Measurements from ENCODE around the gene CPSF3.

Gene CPSF3

DNA sequence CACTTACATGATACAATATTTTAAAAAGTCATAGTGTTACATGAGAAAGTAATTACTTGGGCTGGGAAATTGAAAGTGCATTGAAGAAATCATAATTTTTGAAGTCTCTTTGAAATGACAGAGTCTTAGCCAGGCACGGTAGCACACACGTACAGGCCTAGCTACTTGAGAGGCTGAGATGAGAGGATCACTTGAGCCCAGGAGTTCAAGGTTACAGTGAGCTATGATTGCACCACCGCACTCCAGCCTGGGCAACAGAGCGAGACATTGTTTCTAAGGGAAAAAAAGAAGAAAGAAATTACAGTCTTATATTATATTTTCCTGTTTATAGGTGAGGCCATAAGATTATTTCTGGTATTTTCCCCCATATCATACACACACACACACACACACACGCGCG lies 41.7 kb downstream of the CPSF3 start:
- H3K36me3 ChIP-seq (ENCODE audit: control insufficient read depth in 1 of 2, insufficient read depth in 2 of 2, low read length in 2 of 2): peaks cover 3 to 32% of the 10 kb centered on the region in 2 donors
- H3K4me1 ChIP-seq (ENCODE audit: control insufficient read depth in 1 of 2, insufficient read depth in 2 of 2, low read length in 2 of 2): no peaks in the 10 kb centered on the region
- H3K9ac ChIP-seq (ENCODE audit: low read depth in 1 of 2, low read length in 2 of 2): no peak overlapping the region
- H3K27me3 ChIP-seq (ENCODE audit: control insufficient read depth in 1 of 2, insufficient read depth in 2 of 2, low read length in 2 of 2): no peaks in the 10 kb centered on the region
- H3K27ac ChIP-seq (ENCODE audit: low read depth, low read length): no peak overlapping the region
- H3K4me3 ChIP-seq (ENCODE audit: low read depth in 1 of 2, low read length in 2 of 2): no peak overlapping the region
- H3K9me3 ChIP-seq (ENCODE audit: control insufficient read depth in 1 of 2, low read length in 2 of 2): no peaks in the 10 kb centered on the region

DNA sequence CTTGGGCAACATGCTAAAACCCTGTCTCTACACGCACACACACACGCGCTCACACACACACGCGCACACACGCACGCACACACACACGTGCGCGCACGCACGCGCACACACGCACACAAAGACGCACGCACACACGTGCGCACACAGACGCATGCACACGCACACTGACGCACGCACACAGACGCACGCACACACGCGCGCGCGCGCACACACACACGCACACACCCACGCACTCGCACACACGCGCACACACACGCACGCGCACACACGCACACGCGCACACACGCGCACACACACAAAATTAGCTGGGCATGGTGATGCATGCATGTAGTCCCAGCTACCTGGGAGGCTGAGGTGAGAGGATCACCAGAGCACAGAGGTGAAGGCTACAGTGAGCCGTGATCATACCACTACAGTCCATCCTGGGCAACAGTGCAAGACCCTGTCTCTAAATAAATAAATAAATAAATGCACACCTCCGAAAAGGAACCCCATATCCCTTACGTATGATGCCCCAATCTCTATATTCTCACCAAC lies 42.8 kb downstream of the CPSF3 start:
- Histone ChIP-seq H3K27ac (ENCODE audit: low read depth, low read length) (no peak overlapping the region), H3K27me3 (ENCODE audit: control insufficient read depth in 1 of 2, insufficient read depth in 2 of 2, low read length in 2 of 2) (no peaks in the 10 kb centered on the region), H3K9ac (ENCODE audit: low read depth in 1 of 2, low read length in 2 of 2) (no peak overlapping the region), H3K4me3 (ENCODE audit: low read depth in 1 of 2, low read length in 2 of 2) (no peak overlapping the region), H3K9me3 (ENCODE audit: control insufficient read depth in 1 of 2, low read length in 2 of 2) (no peaks in the 10 kb centered on the region), H3K4me1 (ENCODE audit: control insufficient read depth in 1 of 2, insufficient read depth in 2 of 2, low read length in 2 of 2) (no peaks in the 10 kb centered on the region), H3K36me3 (ENCODE audit: control insufficient read depth in 1 of 2, insufficient read depth in 2 of 2, low read length in 2 of 2) (peaks cover 0 to 32% of the 10 kb centered on the region in 2 donors)

DNA sequence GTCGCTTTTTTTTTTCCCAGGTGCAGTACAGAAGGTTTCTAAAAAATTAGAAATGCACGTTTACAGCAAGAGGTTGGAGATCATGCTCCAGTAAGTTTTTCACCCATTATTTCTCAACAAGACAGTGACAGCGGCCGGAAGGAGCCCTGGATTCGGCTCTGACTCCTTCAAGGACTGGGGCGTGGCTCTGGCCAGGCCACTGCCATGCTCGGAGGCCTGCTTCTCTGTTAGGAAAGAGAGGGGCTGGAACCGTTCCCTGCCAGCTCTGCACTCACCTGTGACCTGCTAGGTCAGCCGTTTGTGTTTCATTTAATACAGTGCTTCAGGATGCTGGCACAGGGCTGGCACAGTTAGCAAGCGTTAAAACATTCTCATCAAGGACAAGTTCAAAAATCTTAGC lies 44.2 kb downstream of the CPSF3 start:
- H3K9ac ChIP-seq (ENCODE audit: low read depth in 1 of 2, low read length in 2 of 2): no peak overlapping the region
- H3K4me1 ChIP-seq (ENCODE audit: control insufficient read depth in 1 of 2, insufficient read depth in 2 of 2, low read length in 2 of 2): no peaks in the 10 kb centered on the region
- no peaks in the 10 kb centered on the region for H3K27me3 ChIP-seq (ENCODE audit: control insufficient read depth in 1 of 2, insufficient read depth in 2 of 2, low read length in 2 of 2)
- no peak overlapping the region for H3K27ac ChIP-seq (ENCODE audit: low read depth, low read length)
- H3K9me3 ChIP-seq (ENCODE audit: control insufficient read depth in 1 of 2, low read length in 2 of 2): no peaks in the 10 kb centered on the region
- H3K36me3 ChIP-seq (ENCODE audit: control insufficient read depth in 1 of 2, insufficient read depth in 2 of 2, low read length in 2 of 2): peaks cover 0 to 25% of the 10 kb centered on the region in 2 donors
- no peak overlapping the region for H3K4me3 ChIP-seq (ENCODE audit: low read depth in 1 of 2, low read length in 2 of 2)

DNA sequence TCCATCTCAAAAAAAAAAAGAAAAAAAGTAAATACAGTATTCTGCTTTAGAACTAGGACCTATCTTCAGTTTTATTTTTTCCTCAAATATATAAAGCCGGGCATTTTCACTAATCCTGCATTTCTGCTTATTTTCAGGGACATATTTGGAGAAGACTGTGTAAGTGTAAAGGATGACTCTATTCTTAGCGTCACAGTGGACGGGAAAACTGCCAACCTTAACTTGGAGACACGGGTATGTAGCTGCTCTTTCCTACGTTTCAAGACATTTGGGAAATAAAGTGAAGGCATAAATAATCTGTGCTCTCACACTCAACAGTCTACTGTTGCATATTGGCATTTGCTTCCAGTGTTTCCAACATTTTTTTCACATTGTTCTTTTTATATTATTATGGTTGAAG lies 47.8 kb downstream of the CPSF3 start:
- peaks cover 6 to 18% of the 10 kb centered on the region in 2 donors for H3K4me1 ChIP-seq (ENCODE audit: control insufficient read depth in 1 of 2, insufficient read depth in 2 of 2, low read length in 2 of 2)
- no peak overlapping the region for H3K9ac ChIP-seq (ENCODE audit: low read depth in 1 of 2, low read length in 2 of 2)
- H3K36me3 ChIP-seq (ENCODE audit: control insufficient read depth in 1 of 2, insufficient read depth in 2 of 2, low read length in 2 of 2): peaks cover 0 to 12% of the 10 kb centered on the region in 2 donors
- H3K27ac ChIP-seq (ENCODE audit: low read depth, low read length): no peak overlapping the region
- no peak overlapping the region for H3K4me3 ChIP-seq (ENCODE audit: low read depth in 1 of 2, low read length in 2 of 2)
- no peaks in the 10 kb centered on the region for H3K9me3 ChIP-seq (ENCODE audit: control insufficient read depth in 1 of 2, low read length in 2 of 2)
- H3K27me3 ChIP-seq (ENCODE audit: control insufficient read depth in 1 of 2, insufficient read depth in 2 of 2, low read length in 2 of 2): no peaks in the 10 kb centered on the region

DNA sequence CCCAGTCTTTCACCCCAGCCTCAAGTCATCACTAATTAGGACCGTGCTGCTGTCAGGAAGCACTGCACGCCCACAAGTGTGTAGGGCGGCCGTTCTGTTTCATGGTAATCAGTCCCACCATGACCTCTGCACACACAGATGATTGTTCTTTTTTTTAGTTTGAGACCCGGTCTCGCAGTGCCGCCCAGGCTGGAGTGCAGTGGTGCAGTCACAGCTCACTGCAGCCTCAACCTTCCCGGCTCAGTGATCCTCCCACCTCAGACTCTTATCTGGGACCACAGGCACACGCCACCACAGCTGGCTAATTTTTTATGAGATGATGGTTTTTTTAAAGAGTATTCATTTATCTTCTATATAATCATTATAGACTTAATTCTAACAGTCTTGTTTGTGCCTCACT lies 49.1 kb downstream of the CPSF3 start:
- no peaks in the 10 kb centered on the region for H3K9me3 ChIP-seq (ENCODE audit: control insufficient read depth in 1 of 2, low read length in 2 of 2)
- no peak overlapping the region for H3K27ac ChIP-seq (ENCODE audit: low read depth, low read length)
- H3K9ac ChIP-seq (ENCODE audit: low read depth in 1 of 2, low read length in 2 of 2): no peak overlapping the region
- H3K27me3 ChIP-seq (ENCODE audit: control insufficient read depth in 1 of 2, insufficient read depth in 2 of 2, low read length in 2 of 2): no peaks in the 10 kb centered on the region
- no peak overlapping the region for H3K4me3 ChIP-seq (ENCODE audit: low read depth in 1 of 2, low read length in 2 of 2)
- H3K4me1 ChIP-seq (ENCODE audit: control insufficient read depth in 1 of 2, insufficient read depth in 2 of 2, low read length in 2 of 2): peaks cover 8 to 23% of the 10 kb centered on the region in 2 donors
- peaks cover 0 to 11% of the 10 kb centered on the region in 2 donors for H3K36me3 ChIP-seq (ENCODE audit: control insufficient read depth in 1 of 2, insufficient read depth in 2 of 2, low read length in 2 of 2)

DNA sequence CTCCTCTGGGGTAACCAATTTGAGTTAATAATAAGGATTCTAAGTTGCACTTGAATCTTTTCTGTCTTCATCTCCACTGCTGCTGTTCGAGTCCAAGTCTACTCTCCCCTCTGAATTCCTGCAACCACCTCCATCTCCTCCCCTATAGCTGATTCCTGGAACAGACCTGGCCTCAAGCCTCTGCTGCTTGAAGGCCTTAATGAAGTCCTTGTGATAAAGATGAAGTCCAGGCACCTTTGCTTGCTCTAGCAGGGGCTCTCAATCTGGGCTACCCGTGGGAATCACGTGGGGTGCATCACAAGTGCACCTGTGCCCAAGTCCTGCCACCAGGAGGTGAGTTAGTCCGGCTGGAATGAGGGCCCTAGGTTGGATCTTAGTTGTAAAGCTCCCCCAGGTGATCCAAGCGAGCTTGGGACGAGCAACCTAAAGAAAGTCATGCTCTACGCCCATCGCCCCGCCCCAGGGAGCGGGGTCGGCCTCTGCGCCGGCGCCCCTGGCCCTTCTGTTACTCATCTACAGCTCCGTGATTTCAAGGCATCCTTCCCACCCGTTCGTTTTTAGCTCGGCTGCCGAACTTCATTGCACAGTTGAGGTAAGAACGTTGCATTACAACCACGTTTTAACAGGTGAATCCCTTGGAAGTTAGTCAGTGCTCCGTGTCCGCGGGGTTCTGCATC lies 50.0 kb downstream of the CPSF3 start:
- H3K4me3 ChIP-seq (ENCODE audit: low read depth in 1 of 2, low read length in 2 of 2): peak overlapping the region; percentile 69 to 78
- H3K36me3 ChIP-seq (ENCODE audit: control insufficient read depth in 1 of 2, insufficient read depth in 2 of 2, low read length in 2 of 2): peaks cover under 1 to 6% of the 10 kb centered on the region in 2 donors
- H3K9me3 ChIP-seq (ENCODE audit: control insufficient read depth in 1 of 2, low read length in 2 of 2): no peaks in the 10 kb centered on the region
- H3K4me1 ChIP-seq (ENCODE audit: control insufficient read depth in 1 of 2, insufficient read depth in 2 of 2, low read length in 2 of 2): peaks cover 8 to 23% of the 10 kb centered on the region in 2 donors
- H3K9ac ChIP-seq (ENCODE audit: low read depth in 1 of 2, low read length in 2 of 2): peak overlapping the region; percentile 81 to 83
- no peaks in the 10 kb centered on the region for H3K27me3 ChIP-seq (ENCODE audit: control insufficient read depth in 1 of 2, insufficient read depth in 2 of 2, low read length in 2 of 2)
- H3K27ac ChIP-seq (ENCODE audit: low read depth, low read length): no peak overlapping the region

DNA sequence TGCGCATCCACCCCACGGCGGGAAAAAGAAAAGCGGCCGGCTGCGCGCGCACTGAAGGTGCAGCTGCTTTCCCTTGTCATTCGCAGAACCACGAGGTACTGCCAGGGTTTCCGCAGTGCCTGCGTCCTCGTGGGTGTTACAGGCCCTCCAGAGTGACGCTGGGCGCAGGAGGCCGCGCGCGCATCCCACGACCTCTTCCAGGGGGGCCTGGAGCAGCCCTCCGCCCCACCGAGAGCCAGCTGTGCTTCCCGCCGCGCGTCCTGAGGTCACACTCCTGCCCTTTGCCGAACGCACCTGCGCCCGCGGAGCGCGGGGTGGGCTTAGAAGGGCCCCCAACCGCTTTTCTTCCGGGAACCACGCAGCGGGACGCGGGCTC lies 50.5 kb downstream of the CPSF3 start:
- H3K36me3 ChIP-seq (ENCODE audit: control insufficient read depth in 1 of 2, insufficient read depth in 2 of 2, low read length in 2 of 2): peaks cover 5 to 11% of the 10 kb centered on the region in 2 donors
- no peaks in the 10 kb centered on the region for H3K27me3 ChIP-seq (ENCODE audit: control insufficient read depth in 1 of 2, insufficient read depth in 2 of 2, low read length in 2 of 2)
- H3K9ac ChIP-seq (ENCODE audit: low read depth in 1 of 2, low read length in 2 of 2): peak overlapping the region; percentile 81 to 83
- peaks cover 8 to 23% of the 10 kb centered on the region in 2 donors for H3K4me1 ChIP-seq (ENCODE audit: control insufficient read depth in 1 of 2, insufficient read depth in 2 of 2, low read length in 2 of 2)
- peak overlapping the region; percentile 65 for H3K27ac ChIP-seq (ENCODE audit: low read depth, low read length)
- peak overlapping the region; percentile 69 to 78 for H3K4me3 ChIP-seq (ENCODE audit: low read depth in 1 of 2, low read length in 2 of 2)
- no peaks in the 10 kb centered on the region for H3K9me3 ChIP-seq (ENCODE audit: control insufficient read depth in 1 of 2, low read length in 2 of 2)

DNA sequence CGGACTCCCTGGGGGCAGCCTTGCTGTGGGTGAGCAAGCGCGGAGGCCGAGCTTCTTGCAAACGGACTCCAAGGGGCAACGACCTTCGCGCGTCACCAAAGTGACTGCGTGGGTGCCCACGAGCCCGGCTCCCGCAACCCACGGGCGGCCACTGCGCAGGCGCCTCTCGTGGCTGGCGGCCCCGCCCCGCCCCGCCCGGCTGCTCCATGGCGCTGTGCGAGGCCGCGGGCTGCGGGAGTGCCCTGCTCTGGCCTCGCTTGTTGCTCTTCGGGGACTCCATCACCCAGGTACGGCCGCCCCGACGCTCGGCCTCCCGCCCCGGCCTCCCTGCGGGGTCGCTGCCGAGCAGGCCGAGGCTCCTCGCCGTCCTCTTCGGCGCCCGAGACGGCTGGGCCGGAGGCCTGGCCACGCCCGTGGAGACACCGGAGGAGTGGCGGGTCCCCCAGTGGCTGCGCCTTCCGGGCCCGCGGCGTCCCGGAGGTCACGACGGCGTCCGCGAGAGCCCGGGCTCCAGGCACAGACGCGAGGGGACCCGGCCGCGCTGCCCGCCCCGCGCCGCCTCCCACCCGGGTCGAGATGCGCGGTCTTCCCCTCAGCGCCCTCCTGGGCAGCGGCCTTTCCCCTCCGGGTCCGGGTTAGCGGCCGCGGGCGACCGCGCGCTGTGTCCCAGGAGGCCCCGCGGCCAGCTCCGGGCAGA lies 51.1 kb downstream of the CPSF3 start, which contains the start of gene IAH1:
Gene IAH1 (plus strand): TSS at position 191 of the 697 bp plus-strand sequence. CDS start 16 bp downstream, at position 207.
- peaks cover 8 to 23% of the 10 kb centered on the region in 2 donors for H3K4me1 ChIP-seq (ENCODE audit: control insufficient read depth in 1 of 2, insufficient read depth in 2 of 2, low read length in 2 of 2)

DNA sequence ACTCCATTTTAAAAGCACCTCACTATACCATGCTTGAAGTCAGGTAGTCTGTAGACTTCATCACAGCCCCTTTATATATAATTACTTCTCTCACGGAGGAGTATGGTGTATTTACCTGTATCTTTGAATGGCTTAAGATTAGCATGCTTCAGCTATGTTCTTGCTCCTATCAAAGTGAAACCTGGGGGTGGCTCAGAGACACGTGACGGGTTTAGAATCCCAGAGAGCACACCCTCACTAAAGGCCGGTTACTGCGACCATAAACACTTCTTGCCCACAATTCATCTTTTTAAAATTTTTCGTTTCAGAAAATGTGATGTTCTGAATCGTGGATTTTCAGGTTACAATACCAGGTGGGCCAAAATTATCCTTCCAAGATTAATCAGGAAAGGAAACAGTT lies 54.5 kb downstream of the CPSF3 start:
- no peak overlapping the region for H3K4me3 ChIP-seq (ENCODE audit: low read depth in 1 of 2, low read length in 2 of 2)
- no peak overlapping the region for H3K27ac ChIP-seq (ENCODE audit: low read depth, low read length)
- peaks cover 18 to 41% of the 10 kb centered on the region in 2 donors for H3K36me3 ChIP-seq (ENCODE audit: control insufficient read depth in 1 of 2, insufficient read depth in 2 of 2, low read length in 2 of 2)
- no peaks in the 10 kb centered on the region for H3K9me3 ChIP-seq (ENCODE audit: control insufficient read depth in 1 of 2, low read length in 2 of 2)
- H3K4me1 ChIP-seq (ENCODE audit: control insufficient read depth in 1 of 2, insufficient read depth in 2 of 2, low read length in 2 of 2): peaks cover 8 to 23% of the 10 kb centered on the region in 2 donors
- no peaks in the 10 kb centered on the region for H3K27me3 ChIP-seq (ENCODE audit: control insufficient read depth in 1 of 2, insufficient read depth in 2 of 2, low read length in 2 of 2)
- H3K9ac ChIP-seq (ENCODE audit: low read depth in 1 of 2, low read length in 2 of 2): no peak overlapping the region

More for the DNA sequence above, 51.1 kb downstream of the CPSF3 start, which contains the start of gene IAH1:
- no peaks in the 10 kb centered on the region for H3K27me3 ChIP-seq (ENCODE audit: control insufficient read depth in 1 of 2, insufficient read depth in 2 of 2, low read length in 2 of 2)
- H3K27ac ChIP-seq (ENCODE audit: low read depth, low read length): peak within 1 kb of the TSS; percentile 81
- peak within 1 kb of the TSS; percentile 69 to 78 for H3K4me3 ChIP-seq (ENCODE audit: low read depth in 1 of 2, low read length in 2 of 2)
- H3K9me3 ChIP-seq (ENCODE audit: control insufficient read depth in 1 of 2, low read length in 2 of 2): no peaks in the 10 kb centered on the region
- H3K36me3 ChIP-seq (ENCODE audit: control insufficient read depth in 1 of 2, insufficient read depth in 2 of 2, low read length in 2 of 2): peaks cover 5 to 13% of the 10 kb centered on the region in 2 donors
- peak within 1 kb of the TSS; percentile 81 to 83 for H3K9ac ChIP-seq (ENCODE audit: low read depth in 1 of 2, low read length in 2 of 2)

DNA sequence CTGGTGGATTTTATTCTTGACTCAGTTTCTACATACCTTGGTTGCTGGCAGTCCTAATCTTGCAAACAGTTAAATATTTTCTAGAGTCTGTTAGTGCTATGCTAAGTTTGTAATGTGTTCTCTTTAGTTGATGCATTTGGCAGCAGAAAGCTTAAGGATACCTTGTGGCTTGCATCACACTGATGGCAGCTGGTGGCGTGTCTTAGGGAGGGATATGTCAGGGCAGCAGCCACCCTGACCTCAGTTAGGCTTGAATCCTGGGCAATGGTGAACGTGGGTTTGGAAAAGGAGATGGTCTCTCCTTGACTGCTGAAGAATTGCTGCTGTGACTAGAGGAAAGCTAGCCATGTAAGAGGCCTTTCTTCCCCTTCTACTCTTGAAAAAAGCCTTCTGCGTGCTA lies 55.1 kb downstream of the CPSF3 start:
- H3K9ac ChIP-seq (ENCODE audit: low read depth in 1 of 2, low read length in 2 of 2): no peak overlapping the region
- no peaks in the 10 kb centered on the region for H3K9me3 ChIP-seq (ENCODE audit: control insufficient read depth in 1 of 2, low read length in 2 of 2)
- H3K4me1 ChIP-seq (ENCODE audit: control insufficient read depth in 1 of 2, insufficient read depth in 2 of 2, low read length in 2 of 2): peaks cover 8 to 22% of the 10 kb centered on the region in 2 donors
- H3K36me3 ChIP-seq (ENCODE audit: control insufficient read depth in 1 of 2, insufficient read depth in 2 of 2, low read length in 2 of 2): peaks cover 21 to 46% of the 10 kb centered on the region in 2 donors
- H3K27me3 ChIP-seq (ENCODE audit: control insufficient read depth in 1 of 2, insufficient read depth in 2 of 2, low read length in 2 of 2): no peaks in the 10 kb centered on the region
- no peak overlapping the region for H3K27ac ChIP-seq (ENCODE audit: low read depth, low read length)
- H3K4me3 ChIP-seq (ENCODE audit: low read depth in 1 of 2, low read length in 2 of 2): no peak overlapping the region
